ENCODE data around the gene COL27A1.

COL27A1 gene

DNA sequence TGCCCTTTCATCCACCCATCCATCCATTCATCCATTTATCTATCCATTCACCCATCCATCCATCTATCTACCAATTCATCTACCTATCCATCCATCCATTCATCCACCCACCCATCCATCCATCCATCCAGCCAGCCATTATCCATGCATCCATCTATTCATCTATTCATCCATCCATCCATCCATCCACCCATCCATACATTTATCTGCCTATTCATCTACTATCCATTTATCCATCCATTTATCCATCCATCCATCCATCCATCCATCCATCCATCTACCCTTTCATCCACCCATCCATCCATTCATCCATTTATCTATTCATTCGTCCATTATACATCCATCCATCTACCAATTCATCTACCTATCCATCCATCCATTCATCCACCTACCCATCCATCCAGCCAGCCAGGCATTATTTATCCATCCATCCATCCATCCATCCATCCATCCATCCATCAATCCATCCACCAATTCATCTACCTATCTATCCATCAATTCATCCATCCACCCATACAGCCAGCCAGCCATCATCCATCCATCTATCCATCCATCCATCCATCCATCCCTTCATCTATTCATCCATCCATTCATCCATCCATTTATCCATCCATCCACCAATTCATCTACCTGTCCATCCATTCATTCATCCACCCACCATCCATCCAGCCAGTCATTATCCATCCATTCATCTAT lies 10.2 kb downstream of the COL27A1 start:
- Histone ChIP-seq H3K9ac (ENCODE audit: low read depth, low read length) (no peak overlapping the region), H3K4me1 (ENCODE audit: insufficient read depth, low read length) (peaks cover 12% of the 10 kb centered on the region; the same call in 1 of the 2 replicates), H3K36me3 (ENCODE audit: insufficient read depth, low read length) (peaks cover 2% of the 10 kb centered on the region)

DNA sequence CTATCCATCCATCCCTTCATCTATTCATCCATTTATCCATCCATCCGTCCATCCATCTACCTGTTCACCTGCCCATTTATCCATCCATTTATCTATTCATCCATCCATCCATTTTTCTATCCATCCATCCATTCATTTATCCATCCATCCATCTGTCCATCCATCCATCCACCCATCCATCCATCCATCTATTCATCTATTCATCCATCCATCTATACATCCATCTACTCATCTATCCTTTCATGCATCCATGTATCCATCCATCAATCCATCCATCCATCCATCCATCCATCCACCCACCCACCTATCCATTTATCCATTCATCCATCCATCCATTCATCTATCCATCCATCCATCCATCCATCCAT lies 10.8 kb downstream of the COL27A1 start:
- H3K9ac ChIP-seq (ENCODE audit: low read depth, low read length): no peak overlapping the region
- H3K9me3 ChIP-seq (ENCODE audit: control insufficient read depth, insufficient read depth, low read length): no peaks in the 10 kb centered on the region
- H3K36me3 ChIP-seq (ENCODE audit: insufficient read depth, low read length): peaks cover 2% of the 10 kb centered on the region
- H3K4me1 ChIP-seq (ENCODE audit: insufficient read depth, low read length): peaks cover 12% of the 10 kb centered on the region; the same call in 1 of the 2 replicates

More for the DNA sequence above, 10.2 kb downstream of the COL27A1 start:
- no peaks in the 10 kb centered on the region for H3K9me3 ChIP-seq (ENCODE audit: control insufficient read depth, insufficient read depth, low read length)

DNA sequence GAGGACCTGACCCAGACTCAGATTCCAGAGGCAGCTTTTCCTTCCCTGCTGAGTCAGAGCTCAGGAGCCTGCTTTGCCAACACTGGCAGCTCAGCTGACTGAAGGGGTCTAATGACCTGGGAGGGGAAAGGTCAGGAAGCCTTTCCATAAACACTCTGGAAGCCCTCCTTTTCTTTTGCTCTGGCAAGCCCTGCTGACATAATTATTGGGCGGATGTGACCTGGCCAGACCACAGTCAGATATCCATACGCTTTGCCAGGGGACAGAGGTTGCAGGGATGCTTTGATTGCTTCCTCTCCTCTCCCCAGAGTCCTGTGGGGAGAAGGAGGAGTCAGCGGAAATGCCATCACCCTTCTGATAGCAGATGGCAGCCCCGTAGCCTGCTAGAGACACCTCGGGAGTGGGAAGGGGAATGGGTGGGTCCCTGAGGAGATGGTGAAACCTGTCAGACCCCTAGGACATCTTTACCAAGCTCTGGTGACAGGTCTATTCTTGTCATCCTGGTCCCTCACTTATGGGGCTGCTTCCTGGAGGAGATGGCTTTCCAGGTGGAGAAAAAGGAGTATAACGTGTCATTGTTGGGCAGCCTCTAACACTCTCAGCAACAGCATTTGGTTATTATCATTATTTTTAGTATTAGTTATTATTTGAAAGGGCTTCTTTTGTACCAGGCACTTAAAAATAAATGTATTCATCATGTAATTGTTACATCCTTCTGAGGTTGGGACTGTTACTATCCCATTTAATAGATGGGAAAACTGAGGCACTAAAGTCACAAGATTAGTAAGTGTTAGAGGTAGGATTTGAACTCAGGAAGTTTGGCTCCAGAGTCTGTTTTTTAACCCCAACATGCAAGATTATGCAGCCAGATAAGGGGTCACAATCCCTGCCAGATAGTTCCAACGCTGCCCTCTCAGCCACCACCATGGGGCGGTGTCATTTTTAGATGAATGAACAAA lies 11.6 kb downstream of the COL27A1 start:
- peaks cover 2% of the 10 kb centered on the region for H3K36me3 ChIP-seq (ENCODE audit: insufficient read depth, low read length)
- H3K9me3 ChIP-seq (ENCODE audit: control insufficient read depth, insufficient read depth, low read length): no peaks in the 10 kb centered on the region
- peaks cover 12% of the 10 kb centered on the region; the same call in 1 of the 2 replicates for H3K4me1 ChIP-seq (ENCODE audit: insufficient read depth, low read length)
- no peak overlapping the region for H3K9ac ChIP-seq (ENCODE audit: low read depth, low read length)

DNA sequence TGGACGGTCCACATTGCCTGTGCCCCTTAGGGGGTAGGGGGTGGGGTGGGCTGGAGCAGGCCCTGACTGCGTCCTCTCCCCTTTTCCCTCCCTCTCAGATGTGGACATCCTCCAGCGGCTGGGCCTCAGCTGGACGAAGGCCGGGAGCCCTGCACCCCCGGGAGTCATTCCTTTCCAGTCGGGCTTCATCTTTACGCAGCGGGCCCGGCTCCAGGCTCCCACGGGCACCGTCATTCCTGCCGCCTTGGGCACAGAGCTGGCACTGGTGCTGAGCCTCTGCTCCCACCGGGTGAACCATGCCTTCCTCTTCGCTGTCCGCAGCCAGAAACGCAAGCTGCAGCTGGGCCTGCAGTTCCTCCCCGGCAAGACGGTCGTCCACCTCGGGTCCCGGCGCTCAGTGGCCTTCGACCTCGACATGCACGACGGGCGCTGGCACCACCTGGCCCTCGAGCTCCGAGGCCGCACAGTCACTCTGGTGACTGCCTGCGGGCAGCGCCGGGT lies 12.3 kb downstream of the COL27A1 start:
- no peaks in the 10 kb centered on the region for H3K9me3 ChIP-seq (ENCODE audit: control insufficient read depth, insufficient read depth, low read length)
- H3K9ac ChIP-seq (ENCODE audit: low read depth, low read length): no peak overlapping the region
- H3K36me3 ChIP-seq (ENCODE audit: insufficient read depth, low read length): peaks cover 2% of the 10 kb centered on the region
- peaks cover 12% of the 10 kb centered on the region; the same call in 1 of the 2 replicates for H3K4me1 ChIP-seq (ENCODE audit: insufficient read depth, low read length)

DNA sequence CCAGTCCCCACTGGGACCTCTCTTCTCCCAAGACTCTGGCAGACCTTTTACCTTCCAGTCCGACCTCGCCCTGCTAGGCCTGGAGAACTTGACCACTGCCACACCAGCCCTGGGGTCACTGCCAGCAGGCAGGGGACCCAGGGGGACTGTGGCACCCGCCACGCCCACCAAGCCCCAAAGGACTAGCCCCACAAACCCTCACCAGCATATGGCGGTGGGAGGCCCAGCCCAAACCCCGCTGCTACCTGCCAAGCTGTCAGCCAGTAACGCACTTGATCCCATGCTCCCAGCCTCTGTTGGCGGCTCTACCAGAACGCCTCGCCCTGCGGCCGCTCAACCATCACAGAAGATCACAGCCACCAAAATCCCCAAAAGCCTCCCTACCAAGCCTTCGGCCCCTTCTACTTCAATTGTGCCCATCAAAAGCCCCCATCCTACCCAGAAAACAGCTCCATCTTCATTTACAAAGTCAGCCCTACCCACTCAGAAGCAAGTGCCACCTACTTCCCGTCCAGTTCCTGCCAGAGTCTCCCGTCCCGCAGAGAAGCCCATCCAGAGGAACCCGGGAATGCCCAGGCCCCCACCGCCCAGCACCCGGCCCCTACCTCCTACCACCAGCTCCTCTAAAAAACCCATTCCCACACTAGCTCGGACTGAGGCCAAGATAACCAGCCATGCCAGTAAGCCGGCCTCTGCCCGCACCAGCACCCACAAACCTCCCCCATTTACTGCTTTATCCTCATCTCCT lies 13.1 kb downstream of the COL27A1 start:
- peaks cover 2% of the 10 kb centered on the region for H3K36me3 ChIP-seq (ENCODE audit: insufficient read depth, low read length)
- H3K4me1 ChIP-seq (ENCODE audit: insufficient read depth, low read length): peaks cover 8% of the 10 kb centered on the region; the same call in 1 of the 2 replicates

DNA sequence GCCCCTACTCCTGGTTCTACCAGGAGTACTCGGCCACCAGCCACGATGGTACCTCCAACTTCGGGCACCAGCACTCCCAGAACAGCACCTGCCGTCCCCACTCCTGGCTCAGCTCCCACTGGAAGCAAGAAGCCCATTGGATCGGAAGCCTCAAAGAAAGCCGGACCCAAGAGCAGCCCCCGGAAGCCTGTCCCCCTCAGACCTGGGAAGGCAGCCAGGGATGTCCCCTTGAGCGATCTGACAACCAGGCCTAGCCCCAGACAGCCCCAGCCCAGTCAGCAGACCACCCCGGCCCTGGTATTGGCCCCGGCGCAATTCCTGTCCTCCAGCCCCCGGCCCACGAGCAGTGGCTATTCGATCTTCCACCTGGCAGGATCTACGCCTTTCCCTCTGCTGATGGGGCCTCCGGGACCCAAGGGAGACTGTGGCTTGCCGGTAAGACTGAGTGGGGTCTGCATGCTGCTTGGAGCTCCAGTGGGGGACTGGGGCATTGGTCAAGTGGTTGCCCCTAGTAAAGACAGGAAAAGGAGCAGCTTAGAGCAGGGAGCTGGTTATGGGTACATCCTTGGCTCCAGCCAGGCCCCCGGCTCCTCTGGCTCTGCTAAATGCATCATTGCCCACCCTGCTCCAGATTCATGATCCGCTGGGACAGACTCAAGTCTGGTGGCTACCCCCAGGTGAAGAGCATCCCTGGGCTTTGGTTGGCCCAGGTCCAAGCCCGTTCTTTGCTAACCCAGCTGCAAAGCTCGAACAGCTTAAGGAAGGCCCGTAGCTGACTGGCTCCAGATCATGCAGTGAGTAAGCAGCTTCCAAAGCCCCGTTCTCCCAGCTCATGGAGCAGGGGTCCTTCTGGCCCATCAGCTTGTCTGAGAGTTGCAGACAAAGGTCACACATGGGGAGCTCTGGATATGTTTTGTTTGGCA lies 14.0 kb downstream of the COL27A1 start:
- Histone ChIP-seq H3K9me3 (ENCODE audit: control insufficient read depth, insufficient read depth, low read length) (no peaks in the 10 kb centered on the region), H3K36me3 (ENCODE audit: insufficient read depth, low read length) (peaks cover 2% of the 10 kb centered on the region), H3K4me1 (ENCODE audit: insufficient read depth, low read length) (no peaks in the 10 kb centered on the region; the same call in 1 of the 2 replicates), H3K9ac (ENCODE audit: low read depth, low read length) (no peak overlapping the region)

More for the DNA sequence above, 13.1 kb downstream of the COL27A1 start:
- Histone ChIP-seq H3K9ac (ENCODE audit: low read depth, low read length) (no peak overlapping the region), H3K9me3 (ENCODE audit: control insufficient read depth, insufficient read depth, low read length) (no peaks in the 10 kb centered on the region)

DNA sequence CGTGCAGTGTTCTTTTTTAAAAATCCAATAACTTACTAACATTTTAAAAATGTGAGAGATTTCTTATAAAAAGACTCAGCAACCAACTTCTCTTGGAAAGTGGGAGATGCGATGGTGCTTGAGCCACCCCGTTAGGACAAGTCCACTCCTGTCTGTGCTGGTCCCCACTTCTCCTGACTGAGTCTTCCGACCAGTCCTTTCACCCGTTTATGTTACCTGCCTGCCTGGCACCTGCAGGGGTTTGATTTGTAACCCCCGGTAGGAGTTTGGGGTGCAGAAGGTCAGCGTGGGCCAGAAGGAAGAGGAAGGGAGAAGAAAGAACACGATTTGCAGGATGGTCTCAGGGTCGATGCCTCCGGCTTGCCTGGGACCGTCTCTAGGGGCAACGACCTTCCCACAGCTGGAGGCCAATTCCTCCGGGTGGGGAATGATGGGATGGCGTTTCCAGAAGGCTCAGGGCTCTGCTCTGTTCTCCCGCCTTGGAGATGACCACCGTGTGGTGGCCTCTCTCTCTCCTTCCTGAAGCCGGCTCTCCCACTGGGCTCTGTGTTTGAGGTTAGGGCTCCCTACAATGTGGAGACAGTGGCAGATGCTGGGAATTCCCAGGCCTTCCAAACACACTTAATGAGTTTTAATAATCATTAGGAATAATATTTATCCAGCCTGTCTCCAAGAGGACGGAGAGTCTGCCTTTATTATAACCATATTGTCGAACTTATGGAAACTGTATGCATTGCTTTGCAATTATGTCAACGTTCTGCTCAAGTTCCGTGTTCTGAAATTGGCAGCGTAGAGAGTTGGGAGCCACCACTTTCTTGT lies 14.8 kb downstream of the COL27A1 start:
- Histone ChIP-seq H3K4me1 (ENCODE audit: insufficient read depth, low read length) (peaks cover 8% of the 10 kb centered on the region; the same call in 1 of the 2 replicates), H3K9ac (ENCODE audit: low read depth, low read length) (no peak overlapping the region), H3K9me3 (ENCODE audit: control insufficient read depth, insufficient read depth, low read length) (no peaks in the 10 kb centered on the region), H3K36me3 (ENCODE audit: insufficient read depth, low read length) (peaks cover 2% of the 10 kb centered on the region)

DNA sequence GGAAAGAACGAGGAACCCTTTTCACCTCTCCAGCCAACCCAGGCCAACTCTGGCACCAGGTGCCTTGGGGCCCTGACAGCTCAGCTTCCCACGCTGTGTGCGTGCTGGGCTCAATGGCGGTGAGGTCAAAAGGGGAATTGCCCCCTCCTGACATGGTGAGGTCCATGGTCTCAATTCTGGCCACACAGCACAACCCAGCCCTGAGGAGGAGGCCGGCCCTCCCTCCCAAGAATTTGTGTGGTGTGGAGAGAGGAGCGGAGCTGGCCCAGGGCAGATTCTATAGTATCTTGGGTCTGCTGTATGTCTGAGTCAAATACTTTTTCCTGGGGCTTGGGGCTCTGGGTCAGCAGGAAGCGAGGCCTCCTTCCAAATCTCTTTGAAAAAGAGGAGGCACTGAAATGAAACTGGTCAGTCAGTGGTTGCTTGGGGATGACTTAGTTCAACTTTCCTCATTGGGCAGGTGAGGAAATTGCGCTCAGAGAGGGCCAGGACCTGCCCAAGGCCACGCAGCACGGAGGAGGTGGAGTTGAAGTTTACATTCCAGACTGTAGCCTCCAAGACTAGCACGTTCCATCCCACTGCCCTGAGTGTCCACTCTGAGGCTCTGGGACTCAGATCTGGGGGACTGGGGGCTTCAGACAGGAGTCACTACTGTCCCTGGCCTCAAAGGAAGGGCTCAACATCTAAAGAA lies 15.6 kb downstream of the COL27A1 start:
- Histone ChIP-seq H3K9ac (ENCODE audit: low read depth, low read length) (no peak overlapping the region), H3K9me3 (ENCODE audit: control insufficient read depth, insufficient read depth, low read length) (no peaks in the 10 kb centered on the region), H3K36me3 (ENCODE audit: insufficient read depth, low read length) (peaks cover 2% of the 10 kb centered on the region), H3K4me1 (ENCODE audit: insufficient read depth, low read length) (peaks cover 12% of the 10 kb centered on the region; the same call in 1 of the 2 replicates)

DNA sequence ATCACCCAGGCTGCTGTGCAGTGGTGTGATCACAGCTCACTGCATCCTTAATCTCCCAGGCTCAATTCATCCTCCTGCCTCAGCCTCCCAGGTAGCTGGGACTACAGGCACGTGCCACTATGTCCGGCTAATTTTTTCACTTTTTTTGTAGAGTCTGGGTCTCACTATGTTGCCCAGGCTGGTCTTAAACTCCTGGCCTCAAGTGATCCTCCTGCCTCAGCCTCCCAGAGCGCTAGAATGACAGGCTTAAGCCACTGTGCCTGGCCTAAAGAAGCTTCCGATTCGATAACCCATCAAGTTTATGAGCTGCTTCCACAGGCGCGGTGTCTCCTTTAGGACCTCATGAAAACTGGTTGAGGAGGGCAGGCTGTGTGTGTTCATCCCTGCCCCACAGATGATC lies 16.2 kb downstream of the COL27A1 start:
- peaks cover 12% of the 10 kb centered on the region; the same call in 1 of the 2 replicates for H3K4me1 ChIP-seq (ENCODE audit: insufficient read depth, low read length)
- H3K36me3 ChIP-seq (ENCODE audit: insufficient read depth, low read length): peaks cover 2% of the 10 kb centered on the region
- no peaks in the 10 kb centered on the region for H3K9me3 ChIP-seq (ENCODE audit: control insufficient read depth, insufficient read depth, low read length)
- no peak overlapping the region for H3K9ac ChIP-seq (ENCODE audit: low read depth, low read length)

DNA sequence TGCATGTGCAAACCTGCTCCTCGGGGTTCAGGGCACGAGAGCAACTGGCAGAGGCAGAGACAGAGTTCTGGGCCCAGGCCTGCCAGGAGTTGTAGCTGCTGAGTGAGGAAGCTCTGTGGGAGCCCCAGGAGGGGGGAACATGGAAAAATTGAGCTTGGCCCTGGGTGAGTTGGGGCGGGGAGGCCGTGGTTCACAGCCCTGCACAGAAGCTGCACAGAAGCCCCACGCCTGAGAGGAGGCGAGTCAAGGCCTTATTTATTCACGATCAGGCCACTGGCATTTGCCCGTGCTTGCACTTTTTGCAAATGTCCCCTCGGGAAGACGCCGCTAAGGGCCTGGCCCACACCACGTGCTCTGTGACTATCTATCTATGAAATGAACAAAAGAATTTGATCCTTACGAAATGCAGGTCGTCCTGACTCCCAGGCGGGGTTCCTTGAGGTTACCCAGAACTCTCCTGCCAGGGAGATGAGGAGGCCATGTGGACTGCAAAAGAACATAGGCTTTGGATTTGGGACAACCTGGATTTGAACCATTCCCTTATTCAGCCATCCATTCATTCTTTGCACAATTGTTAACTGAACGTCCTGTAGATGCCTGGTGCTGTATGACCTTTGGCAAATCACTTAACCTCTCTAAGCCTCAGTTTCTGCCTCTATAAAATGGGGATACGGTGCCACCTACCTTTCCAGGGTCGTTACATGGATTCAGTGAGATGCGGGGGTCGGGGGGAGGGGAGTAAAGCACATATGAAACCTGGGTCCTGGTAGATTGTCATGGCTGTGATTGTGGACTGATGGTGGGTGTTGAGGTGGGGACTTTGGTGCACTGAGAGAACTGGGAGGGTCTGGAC lies 17.9 kb downstream of the COL27A1 start:
- Histone ChIP-seq H3K4me1 (ENCODE audit: insufficient read depth, low read length) (peaks cover 20% of the 10 kb centered on the region; the same call in 1 of the 2 replicates), H3K9ac (ENCODE audit: low read depth, low read length) (no peak overlapping the region), H3K36me3 (ENCODE audit: insufficient read depth, low read length) (no peaks in the 10 kb centered on the region; the same call in 1 of the 2 replicates), H3K9me3 (ENCODE audit: control insufficient read depth, insufficient read depth, low read length) (no peaks in the 10 kb centered on the region)

DNA sequence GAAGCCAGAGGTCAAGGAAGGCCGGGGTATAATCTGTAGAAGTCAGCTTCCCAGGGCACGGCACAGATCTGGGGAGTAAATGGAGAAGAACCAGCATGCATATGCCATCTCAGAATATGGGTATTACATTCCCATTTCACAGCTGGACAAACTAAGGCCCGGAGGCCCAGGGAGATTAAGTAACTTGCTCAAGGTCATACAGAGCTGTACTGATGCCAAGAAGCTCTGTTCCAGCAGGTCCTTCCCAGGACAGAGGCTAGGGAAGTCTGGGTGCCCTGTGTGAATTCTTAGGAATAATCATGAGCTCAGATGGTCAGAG lies 19.2 kb downstream of the COL27A1 start:
- Histone ChIP-seq H3K36me3 (ENCODE audit: insufficient read depth, low read length) (no peaks in the 10 kb centered on the region), H3K9me3 (ENCODE audit: control insufficient read depth, insufficient read depth, low read length) (no peaks in the 10 kb centered on the region), H3K4me1 (ENCODE audit: insufficient read depth, low read length) (peaks cover 20% of the 10 kb centered on the region; the same call in 1 of the 2 replicates), H3K9ac (ENCODE audit: low read depth, low read length) (no peak overlapping the region)

Data from ES-I3 (cell line).